GM12872 (cell line): Measurements from ENCODE around the gene CPT1B.

ENCODE experiments used
- CTCF ChIP-seq: IDR thresholded peaks from 3 replicates; pipeline ENCODE4 v1.5.1; 2011; ENCODE audit warnings: low read depth, mild to moderate bottlenecking, low read length, moderate library complexity; ENCODE audit not compliant: insufficient read depth

CPT1B gene

GRCh38 chr22:50586416-50586815 is 8.2 kb upstream of the CPT1B start:
- no peak for TF ChIP-seq CTCF

GRCh38 chr22:50585781-50586180 is 7.6 kb upstream of the CPT1B start:
- TF ChIP-seq CTCF: no peak

- no peak for TF ChIP-seq CTCF
Observed at GRCh38 chr22:50585238-50585637, 7.0 kb upstream of the CPT1B start.

- TF ChIP-seq CTCF: no peak
Observed at GRCh38 chr22:50584106-50585096, 6.2 kb upstream of the CPT1B start.

- no peak for TF ChIP-seq CTCF
Observed at GRCh38 chr22:50583294-50583861, 5.2 kb upstream of the CPT1B start.

GRCh38 chr22:50582493-50583293 is 4.5 kb upstream of the CPT1B start, which contains the start of gene CHKB:
TSS of gene CHKB (minus strand) at chr22:50582849. CDS start at chr22:50582781, 68 bp downstream.
- no peak for TF ChIP-seq CTCF
